SK-N-SH treated with all-trans-retinoic acid at 6 μM for 48 hours (cell line): Measurements from ENCODE around the gene VPREB1.

Source experiments
- ATAC-seq: fragments of 200-7000 bp; cut with Tn5 transposase; 3 replicates; pipeline ENCODE4 v1.9.1; 2020; ENCODE audit warnings: mild to moderate bottlenecking, moderate library complexity
- BACH2 ChIP-seq: fragments of 250-450 bp; sonication (Bioruptor Pico); IDR thresholded peaks from 2 replicates; pipeline ENCODE4 v1.9.0; 2021; ENCODE audit warnings: mild to moderate bottlenecking, borderline replicate concordance
- CREB5 ChIP-seq: fragments of 250-450 bp; sonication (Bioruptor Pico); IDR thresholded peaks from 2 replicates; pipeline ENCODE4 v1.5.1; 2020; ENCODE audit warnings: low read depth, mild to moderate bottlenecking, moderate library complexity
- CSDC2 ChIP-seq: fragments of 250-450 bp; sonication (Bioruptor Pico); IDR thresholded peaks from 2 replicates; pipeline ENCODE4 v1.5.0; 2020; ENCODE audit warnings: mild to moderate bottlenecking, moderate library complexity
- ESRRG ChIP-seq: fragments of 250-450 bp; sonication (Bioruptor Pico); IDR thresholded peaks from 2 replicates; pipeline ENCODE4 v1.6.1; 2021; ENCODE audit warnings: mild to moderate bottlenecking
- GLIS3 ChIP-seq: fragments of 250-450 bp; sonication (Bioruptor Pico); IDR thresholded peaks from 2 replicates; pipeline ENCODE4 v1.5.0; 2020; ENCODE audit warnings: mild to moderate bottlenecking, moderate library complexity
- ISL1 ChIP-seq: fragments of 250-450 bp; sonication (Bioruptor Pico); IDR thresholded peaks from 2 replicates; pipeline ENCODE4 v2.1.2; 2022; ENCODE audit warnings: mild to moderate bottlenecking, moderate library complexity
- OSR1 ChIP-seq: fragments of 250-450 bp; sonication (Bioruptor Pico); IDR thresholded peaks from 2 replicates; pipeline ENCODE4 v1.8.0; 2022; ENCODE audit warnings: moderate library complexity, mild to moderate bottlenecking, inconsistent platforms
- PPARA ChIP-seq: fragments of 250-450 bp; sonication (Bioruptor Pico); IDR thresholded peaks from 2 replicates; pipeline ENCODE4 v1.5.0; 2020; ENCODE audit warnings: mild to moderate bottlenecking, borderline replicate concordance
- RARB ChIP-seq: fragments of 250-450 bp; sonication (Bioruptor Pico); IDR thresholded peaks from 2 replicates; pipeline ENCODE4 v1.8.0; 2021; ENCODE audit warnings: mild to moderate bottlenecking, moderate library complexity
- SNAI2 ChIP-seq: fragments of 250-450 bp; sonication (Bioruptor Pico); IDR thresholded peaks from 2 replicates; pipeline ENCODE4 v1.5.0; 2020; ENCODE audit warnings: mild to moderate bottlenecking, moderate library complexity
- TOX ChIP-seq: fragments of 250-450 bp; sonication (Bioruptor Pico); IDR thresholded peaks from 2 replicates; pipeline ENCODE4 v1.8.0; 2021; ENCODE audit warnings: mild to moderate bottlenecking, moderate library complexity, borderline replicate concordance
- ZC3H10 ChIP-seq: fragments of 250-450 bp; sonication (Bioruptor Pico); IDR thresholded peaks from 2 replicates; pipeline ENCODE4 v1.5.1; 2021; ENCODE audit warnings: mild to moderate bottlenecking, moderate library complexity
- ZFP30 ChIP-seq: fragments of 450-650 bp; formaldehyde crosslinking; IDR thresholded peaks from 2 replicates; pipeline ENCODE4 v1.5.0; 2022; ENCODE audit warnings: mild to moderate bottlenecking, moderate library complexity
- ZNF565 ChIP-seq: fragments of 450-650 bp; formaldehyde crosslinking; conservative IDR thresholded peaks from 2 replicates; pipeline ENCODE4 v1.5.0; 2020; ENCODE audit warnings: low read depth, mild to moderate bottlenecking, moderate library complexity
- ZNF8 ChIP-seq: fragments of 450-650 bp; formaldehyde crosslinking; IDR thresholded peaks from 2 replicates; pipeline ENCODE4 v1.5.0; 2020; ENCODE audit warnings: mild to moderate bottlenecking, moderate library complexity
- TF ChIP-seq, protein P1 (sequence below): fragments of 250-450 bp; sonication (Bioruptor Pico); IDR thresholded peaks from 2 replicates; pipeline ENCODE4 v1.8.0; 2021; ENCODE audit warnings: low read depth, mild to moderate bottlenecking, moderate library complexity, borderline replicate concordance
- TF ChIP-seq, protein P2 (sequence below): fragments of 250-450 bp; sonication (Bioruptor Pico); IDR thresholded peaks from 2 replicates; pipeline ENCODE4 v1.8.0; 2020; ENCODE audit warnings: mild to moderate bottlenecking, moderate library complexity, borderline replicate concordance

The VPREB1 gene

GRCh38 chr22:22197993-22198402, 46.6 kb upstream of the VPREB1 start:
- TF ChIP-seq GLIS3 (CRISPR knock-in tag), result no peak
- ATAC-seq, result no peak

DNA sequence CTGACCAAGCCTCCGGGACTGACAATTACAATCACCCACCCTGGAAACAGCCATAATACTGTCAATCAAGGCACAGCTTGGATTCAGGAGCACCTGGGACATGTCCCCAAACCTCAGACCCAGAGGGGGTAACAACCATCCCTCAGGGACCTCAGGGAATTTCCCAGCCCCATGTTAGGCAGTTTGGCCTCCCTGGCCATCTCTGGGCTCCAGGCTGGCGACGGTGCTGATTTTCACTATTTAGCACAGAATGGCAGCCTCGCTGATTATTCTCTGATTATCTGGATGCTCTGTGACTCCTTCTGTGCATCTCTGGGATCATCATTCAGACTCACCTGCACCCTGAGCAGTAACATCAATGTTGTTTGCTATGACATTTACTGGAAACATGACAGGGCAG, 45.8 kb upstream of the VPREB1 start:
- ATAC-seq, result no peak
- TF ChIP-seq, protein P1, sequence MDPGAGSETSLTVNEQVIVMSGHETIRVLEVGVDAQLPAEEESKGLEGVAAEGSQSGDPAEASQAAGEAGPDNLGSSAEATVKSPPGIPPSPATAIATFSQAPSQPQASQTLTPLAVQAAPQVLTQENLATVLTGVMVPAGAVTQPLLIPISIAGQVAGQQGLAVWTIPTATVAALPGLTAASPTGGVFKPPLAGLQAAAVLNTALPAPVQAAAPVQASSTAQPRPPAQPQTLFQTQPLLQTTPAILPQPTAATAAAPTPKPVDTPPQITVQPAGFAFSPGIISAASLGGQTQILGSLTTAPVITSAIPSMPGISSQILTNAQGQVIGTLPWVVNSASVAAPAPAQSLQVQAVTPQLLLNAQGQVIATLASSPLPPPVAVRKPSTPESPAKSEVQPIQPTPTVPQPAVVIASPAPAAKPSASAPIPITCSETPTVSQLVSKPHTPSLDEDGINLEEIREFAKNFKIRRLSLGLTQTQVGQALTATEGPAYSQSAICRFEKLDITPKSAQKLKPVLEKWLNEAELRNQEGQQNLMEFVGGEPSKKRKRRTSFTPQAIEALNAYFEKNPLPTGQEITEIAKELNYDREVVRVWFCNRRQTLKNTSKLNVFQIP (CRISPR knock-in tag), result no peak
- TF ChIP-seq, protein P2, sequence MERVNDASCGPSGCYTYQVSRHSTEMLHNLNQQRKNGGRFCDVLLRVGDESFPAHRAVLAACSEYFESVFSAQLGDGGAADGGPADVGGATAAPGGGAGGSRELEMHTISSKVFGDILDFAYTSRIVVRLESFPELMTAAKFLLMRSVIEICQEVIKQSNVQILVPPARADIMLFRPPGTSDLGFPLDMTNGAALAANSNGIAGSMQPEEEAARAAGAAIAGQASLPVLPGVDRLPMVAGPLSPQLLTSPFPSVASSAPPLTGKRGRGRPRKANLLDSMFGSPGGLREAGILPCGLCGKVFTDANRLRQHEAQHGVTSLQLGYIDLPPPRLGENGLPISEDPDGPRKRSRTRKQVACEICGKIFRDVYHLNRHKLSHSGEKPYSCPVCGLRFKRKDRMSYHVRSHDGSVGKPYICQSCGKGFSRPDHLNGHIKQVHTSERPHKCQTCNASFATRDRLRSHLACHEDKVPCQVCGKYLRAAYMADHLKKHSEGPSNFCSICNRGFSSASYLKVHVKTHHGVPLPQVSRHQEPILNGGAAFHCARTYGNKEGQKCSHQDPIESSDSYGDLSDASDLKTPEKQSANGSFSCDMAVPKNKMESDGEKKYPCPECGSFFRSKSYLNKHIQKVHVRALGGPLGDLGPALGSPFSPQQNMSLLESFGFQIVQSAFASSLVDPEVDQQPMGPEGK (CRISPR knock-in tag), result no peak
- no peak for TF ChIP-seq ZC3H10
- TF ChIP-seq BACH2 (CRISPR knock-in tag), result no peak
- no peak for TF ChIP-seq ZNF565 (CRISPR knock-in tag)
- TF ChIP-seq CREB5 (CRISPR knock-in tag), result no peak
- no peak for TF ChIP-seq ZFP30
- no peak for TF ChIP-seq ISL1
- TF ChIP-seq CSDC2 (CRISPR knock-in tag), result no peak
- TF ChIP-seq TOX (CRISPR knock-in tag), result no peak

DNA sequence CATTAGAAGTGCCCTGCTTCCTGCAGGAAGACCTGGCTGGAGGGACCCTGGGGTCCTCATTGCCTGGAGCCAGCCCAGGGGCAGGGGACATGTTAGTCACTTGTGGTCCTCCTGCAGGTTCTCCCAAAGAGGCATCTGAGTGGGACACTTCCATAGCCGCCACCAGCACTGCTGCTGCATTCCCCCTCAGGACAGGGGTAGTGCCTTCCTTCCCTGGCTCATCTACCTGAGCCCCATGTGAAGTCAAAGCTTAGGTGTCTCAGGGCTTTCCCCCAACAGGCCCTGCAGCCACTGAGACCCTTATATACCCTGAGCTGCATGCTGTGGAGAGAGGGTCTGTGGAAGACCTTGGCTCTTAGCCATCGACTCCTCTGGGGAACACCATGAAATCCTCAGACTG, 45.0 kb upstream of the VPREB1 start:
- no peak for ATAC-seq
- no peak for TF ChIP-seq CREB5 (CRISPR knock-in tag)
- no peak for TF ChIP-seq PPARA
- no peak for TF ChIP-seq RARB (CRISPR knock-in tag)
- TF ChIP-seq, protein P1 (CRISPR knock-in tag), result no peak
- TF ChIP-seq BACH2 (CRISPR knock-in tag), result no peak
- TF ChIP-seq OSR1 (CRISPR knock-in tag), result no peak
- TF ChIP-seq TOX (CRISPR knock-in tag), result no peak
- TF ChIP-seq, all 23 proteins: peak for 0

GRCh38 chr22:22200569-22201184, 43.9 kb upstream of the VPREB1 start:
- no peak; the same call in 2 of the 3 replicates for ATAC-seq
- TF ChIP-seq SNAI2 (CRISPR knock-in tag) (no peak), ZNF8 (CRISPR knock-in tag) (no peak), ISL1 (no peak), ZFP30 (no peak), ZC3H10 (no peak), BACH2 (CRISPR knock-in tag) (no peak), ESRRG (no peak)
- TF ChIP-seq, protein P1 (CRISPR knock-in tag), result no peak
- TF ChIP-seq, protein P2 (CRISPR knock-in tag), result no peak
- TF ChIP-seq, all 23 proteins: peak for 0
